SU-DHL-6 (cell line): ENCODE measurements around the gene SBF1.

ENCODE experiments used
- EZH2phosphoT487 ChIP-seq: fragments of 200-600 bp; sonication (generic), shearing (Covaris generic); conservative IDR thresholded peaks from 2 replicates; pipeline ENCODE4 v1.6.1; 2018; ENCODE audit warnings: mild to moderate bottlenecking, antibody characterized with exemption, low read length, moderate library complexity, mixed read lengths
- TF ChIP-seq, protein P1 (sequence below): fragments of 200-600 bp; sonication (generic); IDR thresholded peaks from one replicate; pipeline ENCODE4 v1.5.1; 2017; ENCODE audit warnings: antibody characterized with exemption, mild to moderate bottlenecking, low read length, moderate library complexity; ENCODE audit not compliant: insufficient read depth, poor library complexity, severe bottlenecking

DNA sequence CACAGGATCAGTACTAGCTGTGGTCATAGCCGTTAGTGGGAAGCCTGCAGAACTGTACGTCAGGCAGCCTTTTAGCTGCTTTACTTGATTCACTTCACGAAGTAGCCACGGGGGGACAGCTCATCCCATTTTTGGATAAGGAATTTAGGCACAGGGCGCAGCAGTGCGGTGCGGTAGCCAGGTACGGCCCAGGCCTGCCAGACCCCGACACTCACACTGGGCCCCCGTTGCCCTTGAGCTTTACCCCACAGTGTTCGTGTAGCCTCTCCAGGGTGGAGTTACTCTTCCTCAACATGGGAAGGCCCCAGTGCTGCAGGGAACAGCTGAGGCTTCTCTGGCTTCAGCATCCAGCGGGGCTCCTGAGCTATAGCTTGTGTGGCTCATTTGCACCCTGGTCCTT is 59.4 kb downstream of the SBF1 start:
- TF ChIP-seq, protein P1, sequence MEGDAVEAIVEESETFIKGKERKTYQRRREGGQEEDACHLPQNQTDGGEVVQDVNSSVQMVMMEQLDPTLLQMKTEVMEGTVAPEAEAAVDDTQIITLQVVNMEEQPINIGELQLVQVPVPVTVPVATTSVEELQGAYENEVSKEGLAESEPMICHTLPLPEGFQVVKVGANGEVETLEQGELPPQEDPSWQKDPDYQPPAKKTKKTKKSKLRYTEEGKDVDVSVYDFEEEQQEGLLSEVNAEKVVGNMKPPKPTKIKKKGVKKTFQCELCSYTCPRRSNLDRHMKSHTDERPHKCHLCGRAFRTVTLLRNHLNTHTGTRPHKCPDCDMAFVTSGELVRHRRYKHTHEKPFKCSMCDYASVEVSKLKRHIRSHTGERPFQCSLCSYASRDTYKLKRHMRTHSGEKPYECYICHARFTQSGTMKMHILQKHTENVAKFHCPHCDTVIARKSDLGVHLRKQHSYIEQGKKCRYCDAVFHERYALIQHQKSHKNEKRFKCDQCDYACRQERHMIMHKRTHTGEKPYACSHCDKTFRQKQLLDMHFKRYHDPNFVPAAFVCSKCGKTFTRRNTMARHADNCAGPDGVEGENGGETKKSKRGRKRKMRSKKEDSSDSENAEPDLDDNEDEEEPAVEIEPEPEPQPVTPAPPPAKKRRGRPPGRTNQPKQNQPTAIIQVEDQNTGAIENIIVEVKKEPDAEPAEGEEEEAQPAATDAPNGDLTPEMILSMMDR, result no peak
- TF ChIP-seq EZH2phosphoT487, result no peak
